ENCODE results near the gene FIZ1. TPM values are rescaled to one million over a fixed set of nuclear protein-coding genes. Genes with fewer than 3 reads are reported as not detected.

The FIZ1 gene
- total RNA-seq, 1 donor from 2014 or later = 31.7 TPM

- H3K4me3 Mint-ChIP-seq = peak overlapping the region; percentile 90
- H3K27ac Mint-ChIP-seq = peak overlapping the region; percentile 89
- H3K36me3 Mint-ChIP-seq = peaks cover 13% of the 10 kb centered on the region
- H3K4me1 Mint-ChIP-seq = peaks cover 40% of the 10 kb centered on the region
- no peaks in the 10 kb centered on the region for H3K27me3 Mint-ChIP-seq (ENCODE audit: low read depth)
- TF ChIP-seq, protein P1, sequence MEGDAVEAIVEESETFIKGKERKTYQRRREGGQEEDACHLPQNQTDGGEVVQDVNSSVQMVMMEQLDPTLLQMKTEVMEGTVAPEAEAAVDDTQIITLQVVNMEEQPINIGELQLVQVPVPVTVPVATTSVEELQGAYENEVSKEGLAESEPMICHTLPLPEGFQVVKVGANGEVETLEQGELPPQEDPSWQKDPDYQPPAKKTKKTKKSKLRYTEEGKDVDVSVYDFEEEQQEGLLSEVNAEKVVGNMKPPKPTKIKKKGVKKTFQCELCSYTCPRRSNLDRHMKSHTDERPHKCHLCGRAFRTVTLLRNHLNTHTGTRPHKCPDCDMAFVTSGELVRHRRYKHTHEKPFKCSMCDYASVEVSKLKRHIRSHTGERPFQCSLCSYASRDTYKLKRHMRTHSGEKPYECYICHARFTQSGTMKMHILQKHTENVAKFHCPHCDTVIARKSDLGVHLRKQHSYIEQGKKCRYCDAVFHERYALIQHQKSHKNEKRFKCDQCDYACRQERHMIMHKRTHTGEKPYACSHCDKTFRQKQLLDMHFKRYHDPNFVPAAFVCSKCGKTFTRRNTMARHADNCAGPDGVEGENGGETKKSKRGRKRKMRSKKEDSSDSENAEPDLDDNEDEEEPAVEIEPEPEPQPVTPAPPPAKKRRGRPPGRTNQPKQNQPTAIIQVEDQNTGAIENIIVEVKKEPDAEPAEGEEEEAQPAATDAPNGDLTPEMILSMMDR (IDR thresholded peaks at IDR 0.05; ENCODE audit: unreplicated experiment) = no peak
- H3K9me3 Mint-ChIP-seq = no peaks in the 10 kb centered on the region
- no peak for DNase-seq (ENCODE audit: low spot score in 2 of 2, unreplicated experiment in 2 of 2)
These were observed 17.5 kb downstream of the FIZ1 start for GRCh38 chr19:55581823-55582223.

DNA sequence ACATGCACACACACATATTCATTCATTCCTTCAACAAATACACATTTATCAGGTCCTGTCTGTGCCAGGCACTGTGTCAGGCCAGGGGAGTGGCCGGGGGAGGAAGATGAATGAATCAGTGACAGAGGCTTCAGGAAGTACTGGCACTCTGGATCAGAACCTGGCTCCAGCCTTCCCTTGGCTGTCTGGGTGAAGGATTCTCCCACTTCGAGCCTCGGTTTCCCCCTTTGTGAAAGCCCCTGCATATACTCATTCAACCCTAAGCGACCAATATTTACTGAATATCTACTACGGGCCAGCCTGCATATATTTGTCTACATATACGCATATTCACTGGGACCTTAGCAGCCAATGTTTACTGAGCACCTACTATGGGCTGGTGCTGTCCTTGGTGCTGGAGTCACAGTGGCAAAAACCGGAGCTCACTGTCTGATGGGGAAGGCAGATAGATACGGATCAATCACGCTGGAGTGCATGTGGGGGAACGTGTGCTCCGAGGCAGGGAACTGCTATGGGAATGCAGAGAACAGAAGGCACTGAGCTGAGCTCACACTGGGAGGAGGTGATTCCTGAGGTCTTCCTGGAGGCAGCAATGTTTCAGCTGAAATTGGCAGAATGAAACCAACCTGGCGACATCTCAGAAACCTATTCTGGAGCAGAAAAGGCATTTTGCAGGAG lies 18.0 kb downstream of the FIZ1 start:
- H3K27ac Mint-ChIP-seq = peak overlapping the region; percentile 89
- TF ChIP-seq, protein P1 (IDR thresholded peaks at IDR 0.05; ENCODE audit: unreplicated experiment) = no peak
- H3K9me3 Mint-ChIP-seq = no peaks in the 10 kb centered on the region
- peaks cover 36% of the 10 kb centered on the region for H3K4me1 Mint-ChIP-seq
- H3K4me3 Mint-ChIP-seq = peak overlapping the region; percentile 90
- H3K36me3 Mint-ChIP-seq = peaks cover 17% of the 10 kb centered on the region
- DNase-seq (ENCODE audit: low spot score in 2 of 2, unreplicated experiment in 2 of 2) = no peak
- no peaks in the 10 kb centered on the region for H3K27me3 Mint-ChIP-seq (ENCODE audit: low read depth)

DNA sequence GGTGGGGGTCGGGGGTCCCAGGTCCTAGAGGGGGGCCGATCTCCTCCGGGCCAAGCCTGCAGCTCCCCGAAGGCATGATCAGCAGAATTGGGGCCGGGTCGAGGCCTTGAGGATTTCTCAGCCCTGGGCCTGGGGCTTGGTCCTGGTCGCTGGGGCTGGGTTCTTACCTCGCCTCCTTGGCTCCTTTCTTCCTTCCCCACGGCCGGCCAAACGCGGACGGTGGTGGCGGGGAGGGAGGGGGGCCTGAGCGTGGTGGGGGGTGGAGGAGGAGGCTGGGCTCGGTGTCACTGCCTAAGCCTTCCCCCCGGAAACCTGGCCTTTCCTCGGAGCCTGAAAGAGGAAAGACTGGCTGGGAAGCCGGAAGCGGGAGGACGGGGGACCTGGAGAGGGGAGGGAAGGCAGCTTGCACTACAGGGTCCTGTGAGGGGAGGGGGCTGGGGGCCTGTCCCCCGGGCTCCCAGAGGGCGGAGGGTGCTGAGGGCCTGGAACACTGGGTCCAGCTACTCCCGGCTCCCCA lies 18.6 kb downstream of the FIZ1 start, which contains the start of gene ZNF579:
ZNF579 (minus strand) TSS at position 221 of the 517 bp plus-strand sequence. CDS start 1,209 bp downstream, outside the sequence.
- Mint-ChIP-seq H3K27ac (peak within 1 kb of the TSS; percentile 96), H3K4me3 (peak within 1 kb of the TSS; percentile 90), H3K36me3 (peaks cover 22% of the 10 kb centered on the region), H3K27me3 (ENCODE audit: low read depth) (no peaks in the 10 kb centered on the region), H3K4me1 (peaks cover 31% of the 10 kb centered on the region), H3K9me3 (no peaks in the 10 kb centered on the region)
- peak; percentile 61 to 78 for DNase-seq (ENCODE audit: low spot score in 2 of 2, unreplicated experiment in 2 of 2)
- TF ChIP-seq, protein P1 (IDR thresholded peaks at IDR 0.05; ENCODE audit: unreplicated experiment) = no peak

- Mint-ChIP-seq H3K4me3 (peak overlapping the region; percentile 90), H3K27ac (peak overlapping the region; percentile 96), H3K27me3 (ENCODE audit: low read depth) (no peaks in the 10 kb centered on the region), H3K9me3 (no peaks in the 10 kb centered on the region), H3K36me3 (peaks cover 22% of the 10 kb centered on the region), H3K4me1 (peaks cover 24% of the 10 kb centered on the region)
- TF ChIP-seq, protein P1 (IDR thresholded peaks at IDR 0.05; ENCODE audit: unreplicated experiment) = no peak
- DNase-seq (ENCODE audit: low spot score in 2 of 2, unreplicated experiment in 2 of 2) = no peak
These were observed 19.3 kb downstream of the FIZ1 start for GRCh38 chr19:55579766-55580621.

GRCh38 chr19:55578761-55579747 lies 20.3 kb downstream of the FIZ1 start:
- Mint-ChIP-seq H3K27ac (peak overlapping the region; percentile 96), H3K4me1 (peaks cover 24% of the 10 kb centered on the region), H3K4me3 (peak overlapping the region; percentile 90), H3K9me3 (no peaks in the 10 kb centered on the region), H3K27me3 (ENCODE audit: low read depth) (no peaks in the 10 kb centered on the region), H3K36me3 (peaks cover 22% of the 10 kb centered on the region)
- DNase-seq (ENCODE audit: low spot score in 2 of 2, unreplicated experiment in 2 of 2) = no peak
- TF ChIP-seq, protein P1 (IDR thresholded peaks at IDR 0.05; ENCODE audit: unreplicated experiment) = no peak
